ENCODE data around the gene SRCAP.
A peak's percentile ranks its signal among the peaks of the same experiment; 100 is the strongest.

Gene SRCAP

GRCh38 chr16:30721167-30721566, 22.2 kb downstream of the SRCAP start:
- H3K36me3 ChIP-seq (ENCODE audit: insufficient read depth), result peaks cover 52% of the 10 kb centered on the region; the same call in 1 of the 2 replicates
- TF ChIP-seq CTCF (conservative IDR thresholded peaks at IDR 0.05; ENCODE audit: low read depth, low read length), result no peak
- H3K4me3 ChIP-seq (IDR thresholded peaks at IDR 0.05; ENCODE audit: insufficient read depth, low read depth, low read length), result no peak overlapping the region
- peaks cover 17% of the 10 kb centered on the region for H3K4me1 ChIP-seq (ENCODE audit: low read depth, poor library complexity, severe bottlenecking)
- H4K20me1 ChIP-seq (ENCODE audit: insufficient read depth), result 0 out of 2 replicates have a peak, but pooled peaks cover 3% of the 10 kb centered on the region
- no peak overlapping the region for H3K9ac ChIP-seq
- H3K27me3 ChIP-seq (ENCODE audit: insufficient read depth, low read depth), result no peaks in the 10 kb centered on the region
- no peak overlapping the region for H3K4me2 ChIP-seq
- no peak overlapping the region for H2AFZ ChIP-seq (ENCODE audit: low read depth)
- peaks cover 33% of the 10 kb centered on the region; the same call in 1 of the 2 replicates for H3K79me2 ChIP-seq (ENCODE audit: insufficient read depth, low read depth)
- H3K27ac ChIP-seq, result no peak overlapping the region

- Histone ChIP-seq H3K4me1 (ENCODE audit: low read depth, poor library complexity, severe bottlenecking) (peaks cover 21% of the 10 kb centered on the region), H2AFZ (ENCODE audit: low read depth) (no peak overlapping the region), H3K79me2 (ENCODE audit: insufficient read depth, low read depth) (peaks cover 29% of the 10 kb centered on the region; the same call in 1 of the 2 replicates), H3K4me3 (IDR thresholded peaks at IDR 0.05; ENCODE audit: insufficient read depth, low read depth, low read length) (no peak overlapping the region), H3K9ac (no peak overlapping the region), H3K27me3 (ENCODE audit: insufficient read depth, low read depth) (no peaks in the 10 kb centered on the region), H3K4me2 (no peak overlapping the region), H4K20me1 (ENCODE audit: insufficient read depth) (0 out of 2 replicates have a peak, but pooled peaks cover under 1% of the 10 kb centered on the region), H3K36me3 (ENCODE audit: insufficient read depth) (peaks cover 48% of the 10 kb centered on the region; the same call in 1 of the 2 replicates), H3K27ac (no peak overlapping the region)
- TF ChIP-seq CTCF (conservative IDR thresholded peaks at IDR 0.05; ENCODE audit: low read depth, low read length), result no peak
These were observed 22.6 kb downstream of the SRCAP start for GRCh38 chr16:30721606-30722005.

GRCh38 chr16:30722443-30722842, 23.5 kb downstream of the SRCAP start:
- TF ChIP-seq CTCF (conservative IDR thresholded peaks at IDR 0.05; ENCODE audit: low read depth, low read length), result peak; percentile 29; the same call in 1 of the 2 replicates
- no peak overlapping the region for H3K27ac ChIP-seq

GRCh38 chr16:30722916-30723315, 23.9 kb downstream of the SRCAP start:
- Histone ChIP-seq H3K79me2 (ENCODE audit: insufficient read depth, low read depth) (peaks cover 16% of the 10 kb centered on the region; the same call in 1 of the 2 replicates), H3K4me2 (no peak overlapping the region), H3K4me1 (ENCODE audit: low read depth, poor library complexity, severe bottlenecking) (peaks cover 24% of the 10 kb centered on the region), H3K36me3 (ENCODE audit: insufficient read depth) (peaks cover 39% of the 10 kb centered on the region; the same call in 1 of the 2 replicates), H4K20me1 (ENCODE audit: insufficient read depth) (no peaks in the 10 kb centered on the region), H3K27me3 (ENCODE audit: insufficient read depth, low read depth) (no peaks in the 10 kb centered on the region), H2AFZ (ENCODE audit: low read depth) (no peak overlapping the region), H3K9ac (no peak overlapping the region), H3K27ac (no peak overlapping the region), H3K4me3 (IDR thresholded peaks at IDR 0.05; ENCODE audit: insufficient read depth, low read depth, low read length) (no peak overlapping the region)
- TF ChIP-seq CTCF (conservative IDR thresholded peaks at IDR 0.05; ENCODE audit: low read depth, low read length), result no peak

More at GRCh38 chr16:30722443-30722842, 23.5 kb downstream of the SRCAP start:
- no peaks in the 10 kb centered on the region for H3K27me3 ChIP-seq (ENCODE audit: insufficient read depth, low read depth)
- H4K20me1 ChIP-seq (ENCODE audit: insufficient read depth), result no peaks in the 10 kb centered on the region
- H3K4me1 ChIP-seq (ENCODE audit: low read depth, poor library complexity, severe bottlenecking), result peaks cover 24% of the 10 kb centered on the region
- no peak overlapping the region for H3K9ac ChIP-seq
- peaks cover 42% of the 10 kb centered on the region; the same call in 1 of the 2 replicates for H3K36me3 ChIP-seq (ENCODE audit: insufficient read depth)
- no peak overlapping the region for H3K4me2 ChIP-seq
- peaks cover 20% of the 10 kb centered on the region; the same call in 1 of the 2 replicates for H3K79me2 ChIP-seq (ENCODE audit: insufficient read depth, low read depth)
- no peak overlapping the region for H3K4me3 ChIP-seq (IDR thresholded peaks at IDR 0.05; ENCODE audit: insufficient read depth, low read depth, low read length)
- H2AFZ ChIP-seq (ENCODE audit: low read depth), result no peak overlapping the region

Data from KMS-11 (cell line).